ENCODE data around the gene ADPRHL1. TPM values are rescaled to one million over a fixed set of nuclear protein-coding genes. Genes with fewer than 3 reads are reported as not detected.

ADPRHL1 gene
- total and polyA plus RNA-seq, 5 donors from 2014 or later, result 0.24 to 0.64 (median 0.56) TPM; not detected in 1

- H3K36me3 ChIP-seq (ENCODE audit: control insufficient read depth, insufficient read depth, low read length), result no peaks in the 10 kb centered on the region
- H3K4me1 ChIP-seq (ENCODE audit: control insufficient read depth, insufficient read depth, low read length, poor library complexity, severe bottlenecking), result no peaks in the 10 kb centered on the region
- H3K4me3 Mint-ChIP-seq, result no peak overlapping the region
- H3K4me1 Mint-ChIP-seq, result no peaks in the 10 kb centered on the region
- no peaks in the 10 kb centered on the region for H3K27me3 ChIP-seq (ENCODE audit: control insufficient read depth, insufficient read depth, low read length)
- H3K27me3 Mint-ChIP-seq, result peaks cover 6% of the 10 kb centered on the region
- no peak overlapping the region for H3K4me3 ChIP-seq (ENCODE audit: low read depth, low read length)
- no peak overlapping the region for H3K27ac Mint-ChIP-seq
- H3K36me3 Mint-ChIP-seq, result no peaks in the 10 kb centered on the region
- peaks cover 0 to 2% (median 0%) of the 10 kb centered on the region in 7 donors for H3K9me3 Mint-ChIP-seq
- no peak for DNase-seq
- no peak overlapping the region for H3K27ac ChIP-seq (ENCODE audit: insufficient read depth, low read length, poor library complexity, severe bottlenecking)
- ATAC-seq (ENCODE audit: low read depth in 2 of 2), result no peak
- no peaks in the 10 kb centered on the region for H3K9me3 ChIP-seq (ENCODE audit: control insufficient read depth in 2 of 2, low read length in 2 of 2)
These were observed 31.5 kb downstream of the ADPRHL1 start for GRCh38 chr13:113421673-113422270.

- no peaks in the 10 kb centered on the region for H3K4me1 Mint-ChIP-seq
- no peak overlapping the region for H3K4me3 ChIP-seq (ENCODE audit: low read depth, low read length)
- H3K4me3 Mint-ChIP-seq, result no peak overlapping the region
- ATAC-seq (ENCODE audit: low read depth in 2 of 2) (no peak), DNase-seq (no peak)
- peaks cover 9% of the 10 kb centered on the region for H3K27me3 Mint-ChIP-seq
- no peaks in the 10 kb centered on the region for H3K9me3 ChIP-seq (ENCODE audit: control insufficient read depth in 2 of 2, low read length in 2 of 2)
- H3K36me3 Mint-ChIP-seq, result no peaks in the 10 kb centered on the region
- H3K27ac ChIP-seq (ENCODE audit: insufficient read depth, low read length, poor library complexity, severe bottlenecking), result no peak overlapping the region
- H3K36me3 ChIP-seq (ENCODE audit: control insufficient read depth, insufficient read depth, low read length), result no peaks in the 10 kb centered on the region
- H3K4me1 ChIP-seq (ENCODE audit: control insufficient read depth, insufficient read depth, low read length, poor library complexity, severe bottlenecking), result no peaks in the 10 kb centered on the region
- no peak overlapping the region for H3K27ac Mint-ChIP-seq
- peaks cover 0 to 2% (median 0%) of the 10 kb centered on the region in 7 donors for H3K9me3 Mint-ChIP-seq
- no peaks in the 10 kb centered on the region for H3K27me3 ChIP-seq (ENCODE audit: control insufficient read depth, insufficient read depth, low read length)
These were observed 32.3 kb downstream of the ADPRHL1 start for GRCh38 chr13:113420833-113421600.

DNA sequence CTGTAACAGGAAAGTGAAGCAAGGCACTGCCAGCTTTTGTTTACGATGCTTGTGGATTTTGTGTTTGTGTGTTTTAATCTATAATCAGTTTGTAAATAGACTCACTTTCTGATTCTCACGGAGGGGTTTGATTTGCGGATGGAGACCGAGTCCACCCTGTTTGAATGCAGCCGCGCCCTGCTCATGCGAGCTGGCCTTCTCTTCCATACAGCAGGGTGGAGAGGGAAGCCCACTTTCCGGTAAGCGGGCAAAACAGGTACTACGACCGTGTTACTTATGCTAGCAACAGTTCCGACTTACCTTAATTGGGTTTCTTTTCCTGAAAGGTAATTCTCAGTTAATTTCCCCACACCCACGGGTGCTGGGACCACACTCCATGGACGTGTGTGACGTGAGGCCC lies 33.1 kb downstream of the ADPRHL1 start:
- Mint-ChIP-seq H3K4me3 (no peak overlapping the region), H3K27me3 (peaks cover 9% of the 10 kb centered on the region), H3K36me3 (no peaks in the 10 kb centered on the region), H3K4me1 (no peaks in the 10 kb centered on the region), H3K27ac (no peak overlapping the region), H3K9me3 (peaks cover 0 to 2% (median 0%) of the 10 kb centered on the region in 7 donors)
- Histone ChIP-seq H3K4me3 (ENCODE audit: low read depth, low read length) (no peak overlapping the region), H3K27ac (ENCODE audit: insufficient read depth, low read length, poor library complexity, severe bottlenecking) (no peak overlapping the region), H3K9me3 (ENCODE audit: control insufficient read depth in 2 of 2, low read length in 2 of 2) (no peaks in the 10 kb centered on the region), H3K4me1 (ENCODE audit: control insufficient read depth, insufficient read depth, low read length, poor library complexity, severe bottlenecking) (no peaks in the 10 kb centered on the region), H3K36me3 (ENCODE audit: control insufficient read depth, insufficient read depth, low read length) (no peaks in the 10 kb centered on the region), H3K27me3 (ENCODE audit: control insufficient read depth, insufficient read depth, low read length) (no peaks in the 10 kb centered on the region)
- DNase-seq (no peak), ATAC-seq (ENCODE audit: low read depth in 2 of 2) (no peak)

- Histone ChIP-seq H3K27me3 (ENCODE audit: control insufficient read depth, insufficient read depth, low read length) (no peaks in the 10 kb centered on the region), H3K36me3 (ENCODE audit: control insufficient read depth, insufficient read depth, low read length) (no peaks in the 10 kb centered on the region), H3K27ac (ENCODE audit: insufficient read depth, low read length, poor library complexity, severe bottlenecking) (no peak overlapping the region), H3K4me3 (ENCODE audit: low read depth, low read length) (no peak overlapping the region), H3K9me3 (ENCODE audit: control insufficient read depth in 2 of 2, low read length in 2 of 2) (no peaks in the 10 kb centered on the region), H3K4me1 (ENCODE audit: control insufficient read depth, insufficient read depth, low read length, poor library complexity, severe bottlenecking) (no peaks in the 10 kb centered on the region)
- Mint-ChIP-seq H3K27ac (peak overlapping the region in 1 of 3 donors; percentile 77), H3K36me3 (no peaks in the 10 kb centered on the region), H3K4me3 (no peak overlapping the region), H3K27me3 (peaks cover 9% of the 10 kb centered on the region), H3K9me3 (peaks cover 0 to 2% (median 0%) of the 10 kb centered on the region in 7 donors), H3K4me1 (no peaks in the 10 kb centered on the region)
- ATAC-seq (ENCODE audit: low read depth in 2 of 2) (no peak), DNase-seq (no peak)
These were observed 33.6 kb downstream of the ADPRHL1 start for GRCh38 chr13:113419531-113420193.

- Histone ChIP-seq H3K27me3 (ENCODE audit: control insufficient read depth, insufficient read depth, low read length) (no peaks in the 10 kb centered on the region), H3K4me1 (ENCODE audit: control insufficient read depth, insufficient read depth, low read length, poor library complexity, severe bottlenecking) (no peaks in the 10 kb centered on the region), H3K9me3 (ENCODE audit: control insufficient read depth in 2 of 2, low read length in 2 of 2) (no peaks in the 10 kb centered on the region), H3K36me3 (ENCODE audit: control insufficient read depth, insufficient read depth, low read length) (no peaks in the 10 kb centered on the region), H3K4me3 (ENCODE audit: low read depth, low read length) (no peak overlapping the region), H3K27ac (ENCODE audit: insufficient read depth, low read length, poor library complexity, severe bottlenecking) (no peak overlapping the region)
- Mint-ChIP-seq H3K36me3 (no peaks in the 10 kb centered on the region), H3K27me3 (peaks cover 9% of the 10 kb centered on the region), H3K9me3 (peaks cover 0 to 2% (median 0%) of the 10 kb centered on the region in 7 donors), H3K4me3 (no peak overlapping the region), H3K4me1 (no peaks in the 10 kb centered on the region), H3K27ac (no peak overlapping the region)
- DNase-seq (no peak), ATAC-seq (ENCODE audit: low read depth in 2 of 2) (no peak)
These were observed 34.6 kb downstream of the ADPRHL1 start for GRCh38 chr13:113418722-113419049.

GRCh38 chr13:113417836-113418721 lies 35.2 kb downstream of the ADPRHL1 start:
- DNase-seq, result no peak
- Histone ChIP-seq H3K36me3 (ENCODE audit: control insufficient read depth, insufficient read depth, low read length) (no peaks in the 10 kb centered on the region), H3K4me3 (ENCODE audit: low read depth, low read length) (no peak overlapping the region), H3K4me1 (ENCODE audit: control insufficient read depth, insufficient read depth, low read length, poor library complexity, severe bottlenecking) (no peaks in the 10 kb centered on the region), H3K27ac (ENCODE audit: insufficient read depth, low read length, poor library complexity, severe bottlenecking) (no peak overlapping the region), H3K9me3 (ENCODE audit: control insufficient read depth in 2 of 2, low read length in 2 of 2) (no peaks in the 10 kb centered on the region), H3K27me3 (ENCODE audit: control insufficient read depth, insufficient read depth, low read length) (no peaks in the 10 kb centered on the region)
- H3K27ac Mint-ChIP-seq, result no peak overlapping the region
- H3K4me3 Mint-ChIP-seq, result no peak overlapping the region
- no peaks in the 10 kb centered on the region for H3K36me3 Mint-ChIP-seq
- no peak for ATAC-seq (ENCODE audit: low read depth in 2 of 2)
- H3K27me3 Mint-ChIP-seq, result peaks cover 9% of the 10 kb centered on the region
- H3K4me1 Mint-ChIP-seq, result no peaks in the 10 kb centered on the region
- H3K9me3 Mint-ChIP-seq, result peaks cover 0 to 2% (median 0%) of the 10 kb centered on the region in 7 donors

GRCh38 chr13:113417008-113417751 lies 36.1 kb downstream of the ADPRHL1 start:
- Mint-ChIP-seq H3K4me1 (no peaks in the 10 kb centered on the region), H3K36me3 (no peaks in the 10 kb centered on the region), H3K4me3 (no peak overlapping the region), H3K27me3 (peaks cover 9% of the 10 kb centered on the region), H3K27ac (no peak overlapping the region), H3K9me3 (peaks cover 0 to 2% (median 0%) of the 10 kb centered on the region in 7 donors)
- no peaks in the 10 kb centered on the region for H3K36me3 ChIP-seq (ENCODE audit: control insufficient read depth, insufficient read depth, low read length)
- ATAC-seq (ENCODE audit: low read depth in 2 of 2) (no peak), DNase-seq (no peak)
- H3K27me3 ChIP-seq (ENCODE audit: control insufficient read depth, insufficient read depth, low read length), result no peaks in the 10 kb centered on the region
- no peaks in the 10 kb centered on the region for H3K9me3 ChIP-seq (ENCODE audit: control insufficient read depth in 2 of 2, low read length in 2 of 2)
- no peaks in the 10 kb centered on the region for H3K4me1 ChIP-seq (ENCODE audit: control insufficient read depth, insufficient read depth, low read length, poor library complexity, severe bottlenecking)
- no peak overlapping the region for H3K4me3 ChIP-seq (ENCODE audit: low read depth, low read length)
- H3K27ac ChIP-seq (ENCODE audit: insufficient read depth, low read length, poor library complexity, severe bottlenecking), result no peak overlapping the region

All from CD4-positive, CD25-positive, alpha-beta regulatory T cell (primary cell).